Measurements from ENCODE around the gene CDC25A. TPM values are rescaled to one million over a fixed set of nuclear protein-coding genes. Genes with fewer than 3 reads are reported as not detected.

Gene CDC25A
- total and polyA plus RNA-seq, 2 experiments from 2014 or later = 17.7 to 126 TPM

- H3K4me1 ChIP-seq (ENCODE audit: insufficient read depth) = no peaks in the 10 kb centered on the region
- no peaks in the 10 kb centered on the region for H3K79me2 ChIP-seq (replicated peaks; ENCODE audit: insufficient read depth)
- H3K4me3 ChIP-seq = no peak overlapping the region
- Mint-ChIP-seq H3K27me3 (ENCODE audit: insufficient read depth, low read depth, poor library complexity) (peaks cover 11% of the 10 kb centered on the region), H3K36me3 (ENCODE audit: low read depth) (no peaks in the 10 kb centered on the region), H3K4me3 (no peak overlapping the region), H3K4me1 (peaks cover 6% of the 10 kb centered on the region; the same call in 2 of the 3 replicates), H3K27ac (no peak overlapping the region), H3K9me3 (no peaks in the 10 kb centered on the region)
- DNase-seq (ENCODE audit: low spot score) (no peak), ATAC-seq (no peak)
- no peaks in the 10 kb centered on the region for H3F3A ChIP-seq (replicated peaks; ENCODE audit: low read depth)
- H3K4me2 ChIP-seq = no peak overlapping the region
- no peaks in the 10 kb centered on the region for H3K9me2 ChIP-seq (ENCODE audit: insufficient read depth)
- no peak for TF ChIP-seq JUNB (IDR thresholded peaks at IDR 0.05; ENCODE audit: unreplicated experiment)
- TF ChIP-seq ZNF114 (CRISPR knock-in tag; IDR thresholded peaks at IDR 0.05) = no peak
- no peak for TF ChIP-seq POLR2AphosphoS5 (IDR thresholded peaks at IDR 0.05; ENCODE audit: low read depth)
- TF ChIP-seq, protein P1, sequence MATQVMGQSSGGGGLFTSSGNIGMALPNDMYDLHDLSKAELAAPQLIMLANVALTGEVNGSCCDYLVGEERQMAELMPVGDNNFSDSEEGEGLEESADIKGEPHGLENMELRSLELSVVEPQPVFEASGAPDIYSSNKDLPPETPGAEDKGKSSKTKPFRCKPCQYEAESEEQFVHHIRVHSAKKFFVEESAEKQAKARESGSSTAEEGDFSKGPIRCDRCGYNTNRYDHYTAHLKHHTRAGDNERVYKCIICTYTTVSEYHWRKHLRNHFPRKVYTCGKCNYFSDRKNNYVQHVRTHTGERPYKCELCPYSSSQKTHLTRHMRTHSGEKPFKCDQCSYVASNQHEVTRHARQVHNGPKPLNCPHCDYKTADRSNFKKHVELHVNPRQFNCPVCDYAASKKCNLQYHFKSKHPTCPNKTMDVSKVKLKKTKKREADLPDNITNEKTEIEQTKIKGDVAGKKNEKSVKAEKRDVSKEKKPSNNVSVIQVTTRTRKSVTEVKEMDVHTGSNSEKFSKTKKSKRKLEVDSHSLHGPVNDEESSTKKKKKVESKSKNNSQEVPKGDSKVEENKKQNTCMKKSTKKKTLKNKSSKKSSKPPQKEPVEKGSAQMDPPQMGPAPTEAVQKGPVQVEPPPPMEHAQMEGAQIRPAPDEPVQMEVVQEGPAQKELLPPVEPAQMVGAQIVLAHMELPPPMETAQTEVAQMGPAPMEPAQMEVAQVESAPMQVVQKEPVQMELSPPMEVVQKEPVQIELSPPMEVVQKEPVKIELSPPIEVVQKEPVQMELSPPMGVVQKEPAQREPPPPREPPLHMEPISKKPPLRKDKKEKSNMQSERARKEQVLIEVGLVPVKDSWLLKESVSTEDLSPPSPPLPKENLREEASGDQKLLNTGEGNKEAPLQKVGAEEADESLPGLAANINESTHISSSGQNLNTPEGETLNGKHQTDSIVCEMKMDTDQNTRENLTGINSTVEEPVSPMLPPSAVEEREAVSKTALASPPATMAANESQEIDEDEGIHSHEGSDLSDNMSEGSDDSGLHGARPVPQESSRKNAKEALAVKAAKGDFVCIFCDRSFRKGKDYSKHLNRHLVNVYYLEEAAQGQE (IDR thresholded peaks at IDR 0.05; ENCODE audit: unreplicated experiment) = no peak
- no peak for TF ChIP-seq CTCF (conservative IDR thresholded peaks at IDR 0.05; ENCODE audit: low read depth in 2 of 2)
- TF ChIP-seq, protein P2, sequence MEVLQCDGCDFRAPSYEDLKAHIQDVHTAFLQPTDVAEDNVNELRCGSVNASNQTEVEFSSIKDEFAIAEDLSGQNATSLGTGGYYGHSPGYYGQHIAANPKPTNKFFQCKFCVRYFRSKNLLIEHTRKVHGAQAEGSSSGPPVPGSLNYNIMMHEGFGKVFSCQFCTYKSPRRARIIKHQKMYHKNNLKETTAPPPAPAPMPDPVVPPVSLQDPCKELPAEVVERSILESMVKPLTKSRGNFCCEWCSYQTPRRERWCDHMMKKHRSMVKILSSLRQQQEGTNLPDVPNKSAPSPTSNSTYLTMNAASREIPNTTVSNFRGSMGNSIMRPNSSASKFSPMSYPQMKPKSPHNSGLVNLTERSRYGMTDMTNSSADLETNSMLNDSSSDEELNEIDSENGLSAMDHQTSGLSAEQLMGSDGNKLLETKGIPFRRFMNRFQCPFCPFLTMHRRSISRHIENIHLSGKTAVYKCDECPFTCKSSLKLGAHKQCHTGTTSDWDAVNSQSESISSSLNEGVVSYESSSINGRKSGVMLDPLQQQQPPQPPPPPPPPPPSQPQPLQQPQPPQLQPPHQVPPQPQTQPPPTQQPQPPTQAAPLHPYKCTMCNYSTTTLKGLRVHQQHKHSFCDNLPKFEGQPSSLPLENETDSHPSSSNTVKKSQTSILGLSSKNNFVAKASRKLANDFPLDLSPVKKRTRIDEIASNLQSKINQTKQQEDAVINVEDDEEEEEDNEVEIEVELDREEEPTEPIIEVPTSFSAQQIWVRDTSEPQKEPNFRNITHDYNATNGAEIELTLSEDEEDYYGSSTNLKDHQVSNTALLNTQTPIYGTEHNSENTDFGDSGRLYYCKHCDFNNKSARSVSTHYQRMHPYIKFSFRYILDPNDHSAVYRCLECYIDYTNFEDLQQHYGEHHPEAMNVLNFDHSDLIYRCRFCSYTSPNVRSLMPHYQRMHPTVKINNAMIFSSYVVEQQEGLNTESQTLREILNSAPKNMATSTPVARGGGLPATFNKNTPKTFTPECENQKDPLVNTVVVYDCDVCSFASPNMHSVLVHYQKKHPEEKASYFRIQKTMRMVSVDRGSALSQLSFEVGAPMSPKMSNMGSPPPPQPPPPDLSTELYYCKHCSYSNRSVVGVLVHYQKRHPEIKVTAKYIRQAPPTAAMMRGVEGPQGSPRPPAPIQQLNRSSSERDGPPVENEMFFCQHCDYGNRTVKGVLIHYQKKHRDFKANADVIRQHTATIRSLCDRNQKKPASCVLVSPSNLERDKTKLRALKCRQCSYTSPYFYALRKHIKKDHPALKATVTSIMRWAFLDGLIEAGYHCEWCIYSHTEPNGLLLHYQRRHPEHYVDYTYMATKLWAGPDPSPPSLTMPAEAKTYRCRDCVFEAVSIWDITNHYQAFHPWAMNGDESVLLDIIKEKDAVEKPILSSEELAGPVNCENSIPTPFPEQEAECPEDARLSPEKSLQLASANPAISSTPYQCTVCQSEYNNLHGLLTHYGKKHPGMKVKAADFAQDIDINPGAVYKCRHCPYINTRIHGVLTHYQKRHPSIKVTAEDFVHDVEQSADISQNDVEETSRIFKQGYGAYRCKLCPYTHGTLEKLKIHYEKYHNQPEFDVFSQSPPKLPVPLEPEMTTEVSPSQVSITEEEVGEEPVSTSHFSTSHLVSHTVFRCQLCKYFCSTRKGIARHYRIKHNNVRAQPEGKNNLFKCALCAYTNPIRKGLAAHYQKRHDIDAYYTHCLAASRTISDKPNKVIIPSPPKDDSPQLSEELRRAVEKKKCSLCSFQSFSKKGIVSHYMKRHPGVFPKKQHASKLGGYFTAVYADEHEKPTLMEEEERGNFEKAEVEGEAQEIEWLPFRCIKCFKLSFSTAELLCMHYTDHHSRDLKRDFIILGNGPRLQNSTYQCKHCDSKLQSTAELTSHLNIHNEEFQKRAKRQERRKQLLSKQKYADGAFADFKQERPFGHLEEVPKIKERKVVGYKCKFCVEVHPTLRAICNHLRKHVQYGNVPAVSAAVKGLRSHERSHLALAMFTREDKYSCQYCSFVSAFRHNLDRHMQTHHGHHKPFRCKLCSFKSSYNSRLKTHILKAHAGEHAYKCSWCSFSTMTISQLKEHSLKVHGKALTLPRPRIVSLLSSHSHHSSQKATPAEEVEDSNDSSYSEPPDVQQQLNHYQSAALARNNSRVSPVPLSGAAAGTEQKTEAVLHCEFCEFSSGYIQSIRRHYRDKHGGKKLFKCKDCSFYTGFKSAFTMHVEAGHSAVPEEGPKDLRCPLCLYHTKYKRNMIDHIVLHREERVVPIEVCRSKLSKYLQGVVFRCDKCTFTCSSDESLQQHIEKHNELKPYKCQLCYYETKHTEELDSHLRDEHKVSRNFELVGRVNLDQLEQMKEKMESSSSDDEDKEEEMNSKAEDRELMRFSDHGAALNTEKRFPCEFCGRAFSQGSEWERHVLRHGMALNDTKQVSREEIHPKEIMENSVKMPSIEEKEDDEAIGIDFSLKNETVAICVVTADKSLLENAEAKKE (CRISPR knock-in tag; IDR thresholded peaks at IDR 0.05) = no peak
- no peak for TF ChIP-seq EZH2 (IDR thresholded peaks at IDR 0.05; ENCODE audit: low read depth, unreplicated experiment)
- TF ChIP-seq STAT1 (IDR thresholded peaks at IDR 0.05; ENCODE audit: unreplicated experiment) = no peak
- no peak for TF ChIP-seq ETS1 (IDR thresholded peaks at IDR 0.05)
- TF ChIP-seq NANOG (IDR thresholded peaks at IDR 0.05; ENCODE audit: borderline replicate concordance) = no peak
- no peak for TF ChIP-seq CREB1 (CRISPR knock-in tag; IDR thresholded peaks at IDR 0.05; ENCODE audit: low read depth)
- no peak for TF ChIP-seq ZNF331 (CRISPR knock-in tag; IDR thresholded peaks at IDR 0.05; ENCODE audit: low read depth)
- H2AFZ ChIP-seq = no peak overlapping the region; the same call in 1 of the 2 replicates
- H4K20me1 ChIP-seq (replicated peaks; ENCODE audit: insufficient read depth) = no peaks in the 10 kb centered on the region
- no peak overlapping the region for H3K27ac ChIP-seq (ENCODE audit: low read depth)
- H3K36me3 ChIP-seq (ENCODE audit: insufficient read depth) = no peaks in the 10 kb centered on the region
- no peaks in the 10 kb centered on the region for H3K27me3 ChIP-seq (ENCODE audit: insufficient read depth)
Measured at GRCh38 chr3:48129921-48130320, 58.3 kb downstream of the CDC25A start.

Measured in GM23338 (cell line).